GM23338 (cell line): ENCODE data around the gene SNAPC1. TPM values are rescaled to one million over a fixed set of nuclear protein-coding genes. Genes with fewer than 3 reads are reported as not detected.

ENCODE experiments used
- ATAC-seq: fragments of 200-7000 bp; cut with Tn5 transposase; 3 replicates; pipeline ENCODE4 v1.9.1; 2020
- DNase-seq: peaks from one replicate; pipeline ENCODE4 v3.0.0-alpha.2; 2015; ENCODE audit warnings: low spot score
- H2AFZ ChIP-seq: fragments of 200-600 bp; sonication (generic); 2 replicates; pipeline ENCODE4 v1.8.0; 2016; ENCODE audit warnings: antibody characterized with exemption, mild to moderate bottlenecking, moderate library complexity
- H3F3A ChIP-seq: fragments of 200-600 bp; sonication (generic); replicated peaks from 2 replicates; pipeline ENCODE4 v1.8.0; 2017; ENCODE audit warnings: antibody characterized with exemption, mixed run types, low read depth
- H3K27ac ChIP-seq: fragments of 200-600 bp; sonication (generic); 2 replicates; pipeline ENCODE4 v1.6.1; 2016; ENCODE audit warnings: low read depth
- H3K27me3 ChIP-seq: fragments of 200-600 bp; sonication (generic); 2 replicates; pipeline ENCODE4 v1.8.0; 2016; ENCODE audit warnings: mild to moderate bottlenecking, mixed run types, moderate library complexity; ENCODE audit not compliant: insufficient read depth
- H3K36me3 ChIP-seq: fragments of 200-600 bp; sonication (generic); 2 replicates; pipeline ENCODE4 v1.8.0; 2016; ENCODE audit warnings: mild to moderate bottlenecking; ENCODE audit not compliant: insufficient read depth
- H3K4me1 ChIP-seq: fragments of 200-600 bp; sonication (generic); 2 replicates; pipeline ENCODE4 v1.8.0; 2016; ENCODE audit warnings: mild to moderate bottlenecking, moderate library complexity; ENCODE audit not compliant: insufficient read depth
- H3K4me2 ChIP-seq: fragments of 200-600 bp; sonication (generic); 2 replicates; pipeline ENCODE4 v1.7.1; 2017; ENCODE audit warnings: mixed run types
- H3K4me3 ChIP-seq: fragments of 200-600 bp; sonication (generic); 2 replicates; pipeline ENCODE4 v1.6.1; 2016; ENCODE audit warnings: mixed run types
- H3K79me2 ChIP-seq: fragments of 200-600 bp; sonication (generic); replicated peaks from 2 replicates; pipeline ENCODE4 v1.8.0; 2017; ENCODE audit warnings: mild to moderate bottlenecking; ENCODE audit not compliant: insufficient read depth
- H3K9me2 ChIP-seq: fragments of 200-600 bp; sonication (generic); 2 replicates; pipeline ENCODE4 v1.8.0; 2017; ENCODE audit not compliant: insufficient read depth
- H4K20me1 ChIP-seq: fragments of 200-600 bp; sonication (generic); replicated peaks from 2 replicates; pipeline ENCODE4 v1.8.0; 2017; ENCODE audit warnings: mild to moderate bottlenecking; ENCODE audit not compliant: insufficient read depth
- H3K27ac Mint-ChIP-seq: 2 replicates; pipeline ENCODE4 v1.8.0; 2020; ENCODE audit warnings: inconsistent platforms, mild to moderate bottlenecking, moderate library complexity, mixed read lengths
- H3K27me3 Mint-ChIP-seq: 3 replicates; pipeline ENCODE4 v1.8.0; 2022; ENCODE audit warnings: low read depth, mild to moderate bottlenecking, moderate library complexity, mixed read lengths, inconsistent platforms; ENCODE audit not compliant: insufficient read depth, poor library complexity
- H3K36me3 Mint-ChIP-seq: 3 replicates; pipeline ENCODE4 v1.8.0; 2021; ENCODE audit warnings: low read depth, mild to moderate bottlenecking, inconsistent platforms, moderate library complexity, mixed read lengths
- H3K4me1 Mint-ChIP-seq: 3 replicates; pipeline ENCODE4 v1.8.0; 2020; ENCODE audit warnings: mild to moderate bottlenecking, inconsistent platforms, mixed read lengths
- H3K4me3 Mint-ChIP-seq: 3 replicates; pipeline ENCODE4 v1.8.0; 2021; ENCODE audit warnings: moderate library complexity, mild to moderate bottlenecking, inconsistent platforms, mixed read lengths
- H3K9me3 Mint-ChIP-seq: 3 replicates; pipeline ENCODE4 v1.8.0; 2020; ENCODE audit warnings: moderate library complexity, mild to moderate bottlenecking, inconsistent platforms, mixed read lengths
- CREB1 ChIP-seq: fragments of 250-450 bp; sonication (Bioruptor Pico); IDR thresholded peaks from 2 replicates; pipeline ENCODE4 v1.5.0; 2020; ENCODE audit warnings: low read depth, mild to moderate bottlenecking, moderate library complexity
- CTCF ChIP-seq, 2 experiments: fragments of 200-600 bp in 1 of 2; sonication (generic) in 1 of 2; conservative IDR thresholded peaks; 2 replicates each; pipeline versions ENCODE4 v1.5.1 to v1.6.1; 2016 to 2017; ENCODE audit warnings: antibody characterized with exemption in 2 of 2, low read depth in 2 of 2, mild to moderate bottlenecking in 2 of 2, moderate library complexity in 1 of 2
- EZH2phosphoT487 ChIP-seq: fragments of 200-600 bp; sonication (generic); IDR thresholded peaks from one replicate; pipeline ENCODE4 v1.8.1; 2018; ENCODE audit warnings: antibody characterized with exemption; ENCODE audit not compliant: unreplicated experiment
- JUNB ChIP-seq: IDR thresholded peaks from one replicate; pipeline ENCODE4 v1.6.1; 2016; ENCODE audit warnings: antibody characterized with exemption; ENCODE audit not compliant: unreplicated experiment
- NANOG ChIP-seq: IDR thresholded peaks from 2 replicates; pipeline ENCODE4 v1.6.1; 2016; ENCODE audit warnings: antibody characterized with exemption, borderline replicate concordance
- POLR2AphosphoS5 ChIP-seq: IDR thresholded peaks from 2 replicates; pipeline ENCODE4 v1.6.1; 2016; ENCODE audit warnings: antibody characterized with exemption, low read depth
- STAT1 ChIP-seq: IDR thresholded peaks from one replicate; pipeline ENCODE4 v1.6.1; 2016; ENCODE audit warnings: antibody characterized with exemption; ENCODE audit not compliant: unreplicated experiment
- ZNF114 ChIP-seq: fragments of 250-450 bp; sonication (Bioruptor Pico); IDR thresholded peaks from 2 replicates; pipeline ENCODE4 v1.5.0; 2020; ENCODE audit warnings: mild to moderate bottlenecking, moderate library complexity
- ZNF331 ChIP-seq: fragments of 250-450 bp; sonication (Bioruptor Pico); IDR thresholded peaks from 2 replicates; pipeline ENCODE4 v1.5.0; 2020; ENCODE audit warnings: low read depth, mild to moderate bottlenecking, moderate library complexity
- ZNF462 ChIP-seq: fragments of 250-450 bp; sonication (Bioruptor Pico); IDR thresholded peaks from 2 replicates; pipeline ENCODE4 v1.5.0; 2020; ENCODE audit warnings: mild to moderate bottlenecking, moderate library complexity
- polyA plus RNA-seq: library from polyadenylated mRNA; unstranded; fragments of >200 nt; fragmentation: Nextera tagmentation; extraction: Ambion mirVana; gene quantifications from 2 replicates; pipeline ENCODE4 v1.2.1, GENCODE V29; 2016
- total RNA-seq: library from RNA; depleted of rRNA; stranded (reverse); fragments of >200 nt; shearing (Covaris generic); gene quantifications from 2 replicates; pipeline ENCODE4 v1.2.3, GENCODE V29; 2014

Gene SNAPC1
- total and polyA plus RNA-seq, 2 experiments from 2014 or later = 14.8 to 33.4 TPM

- no peak for TF ChIP-seq ZNF462
- TF ChIP-seq ZNF331 (CRISPR knock-in tag) = no peak
- TF ChIP-seq NANOG = no peak
- no peak for TF ChIP-seq EZH2phosphoT487
- no peak for TF ChIP-seq JUNB
- TF ChIP-seq CTCF (conservative IDR thresholded peaks at IDR 0.05; ENCODE audit: low read depth in 2 of 2) = no peak
- TF ChIP-seq CREB1 (CRISPR knock-in tag) = no peak
- no peak for TF ChIP-seq ZNF114
Observed at GRCh38 chr14:61797309-61797708, 35.1 kb downstream of the SNAPC1 start (continued).

- Histone ChIP-seq H3F3A (no peaks in the 10 kb centered on the region), H4K20me1 (no peaks in the 10 kb centered on the region), H3K27ac (no peak overlapping the region), H3K36me3 (no peaks in the 10 kb centered on the region), H2AFZ (no peak overlapping the region), H3K4me1 (peaks cover 22% of the 10 kb centered on the region), H3K4me3 (no peak overlapping the region), H3K27me3 (no peaks in the 10 kb centered on the region), H3K9me2 (no peaks in the 10 kb centered on the region), H3K79me2 (no peaks in the 10 kb centered on the region), H3K4me2 (no peak overlapping the region)
- H3K27me3 Mint-ChIP-seq = no peaks in the 10 kb centered on the region
- H3K36me3 Mint-ChIP-seq = no peaks in the 10 kb centered on the region
- DNase-seq = no peak
- peaks cover 19% of the 10 kb centered on the region for H3K4me1 Mint-ChIP-seq
- H3K9me3 Mint-ChIP-seq = no peaks in the 10 kb centered on the region
- no peak for ATAC-seq
- H3K27ac Mint-ChIP-seq = no peak overlapping the region
- H3K4me3 Mint-ChIP-seq = no peak overlapping the region
- TF ChIP-seq POLR2AphosphoS5 (no peak), STAT1 (no peak), CREB1 (CRISPR knock-in tag) (no peak), EZH2phosphoT487 (no peak), ZNF331 (CRISPR knock-in tag) (no peak)
Observed at GRCh38 chr14:61802010-61802568, 39.9 kb downstream of the SNAPC1 start.
